Astrocyte (in vitro differentiated cells and primary cell): ENCODE data around the gene IGF1R.

Source experiments
- CTCF ChIP-seq: IDR thresholded peaks from 2 replicates; pipeline ENCODE4 v1.5.1; 2011; ENCODE audit warnings: low read depth, mild to moderate bottlenecking, inconsistent platforms, low read length, moderate library complexity; ENCODE audit not compliant: insufficient read depth
- EZH2 ChIP-seq: IDR thresholded peaks from 2 replicates; pipeline ENCODE4 v1.6.1; 2012; ENCODE audit warnings: mild to moderate bottlenecking, low read length, inconsistent platforms; ENCODE audit not compliant: insufficient read depth

GRCh38 chr15:98955961-98956723, 307.8 kb downstream of the IGF1R start:
- TF ChIP-seq CTCF (no peak), EZH2 (no peak)
